ENCODE data around the gene GNL1.

DNA sequence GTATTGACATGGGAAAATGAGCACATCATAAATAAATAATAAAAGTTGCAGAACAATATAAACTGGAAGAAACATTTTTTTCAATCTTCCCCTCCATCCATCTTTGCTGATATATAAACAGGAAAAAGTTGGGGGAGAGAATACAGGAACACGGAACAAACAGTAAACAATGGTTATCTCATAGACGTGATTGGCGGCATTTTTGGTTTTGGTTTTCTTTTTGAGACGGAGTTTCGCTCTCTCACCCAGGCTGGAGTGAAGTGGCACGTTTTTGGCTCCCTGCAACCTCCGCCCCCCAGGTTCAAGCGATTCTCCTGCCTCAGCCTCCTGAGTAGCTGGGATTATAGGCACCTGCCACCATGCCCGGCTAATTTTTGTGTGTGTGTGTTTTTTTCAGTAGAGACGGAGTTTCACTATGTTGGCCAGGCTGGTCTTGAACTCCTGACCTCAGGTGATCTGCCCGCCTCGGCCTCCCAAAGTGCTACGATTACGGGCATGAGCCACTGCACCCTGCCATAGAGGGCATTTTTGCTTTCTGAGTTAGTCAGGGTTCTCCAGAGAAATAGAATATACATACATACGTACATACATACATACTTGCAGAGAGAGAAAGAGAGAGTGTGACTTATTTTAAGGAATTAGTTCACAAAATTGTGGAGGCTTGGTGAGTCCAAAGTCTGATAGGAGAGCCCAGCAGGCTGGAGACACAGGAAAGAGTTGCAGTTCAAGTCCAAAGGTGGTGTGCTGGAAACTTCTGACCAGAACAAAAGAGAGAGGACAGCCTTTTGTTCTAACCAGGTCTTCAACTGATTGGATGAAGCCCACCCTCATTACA, 22.6 kb downstream of the GNL1 start:
- TF ChIP-seq POLR2AphosphoS5 (IDR thresholded peaks at IDR 0.05) = no peak
- TF ChIP-seq CTCF (IDR thresholded peaks at IDR 0.05) = no peak
- TF ChIP-seq POLR2A (IDR thresholded peaks at IDR 0.05) = no peak
- no peak for TF ChIP-seq EP300 (IDR thresholded peaks at IDR 0.05; ENCODE audit: low read depth)
